ENCODE results near the gene PCNX3.

DNA sequence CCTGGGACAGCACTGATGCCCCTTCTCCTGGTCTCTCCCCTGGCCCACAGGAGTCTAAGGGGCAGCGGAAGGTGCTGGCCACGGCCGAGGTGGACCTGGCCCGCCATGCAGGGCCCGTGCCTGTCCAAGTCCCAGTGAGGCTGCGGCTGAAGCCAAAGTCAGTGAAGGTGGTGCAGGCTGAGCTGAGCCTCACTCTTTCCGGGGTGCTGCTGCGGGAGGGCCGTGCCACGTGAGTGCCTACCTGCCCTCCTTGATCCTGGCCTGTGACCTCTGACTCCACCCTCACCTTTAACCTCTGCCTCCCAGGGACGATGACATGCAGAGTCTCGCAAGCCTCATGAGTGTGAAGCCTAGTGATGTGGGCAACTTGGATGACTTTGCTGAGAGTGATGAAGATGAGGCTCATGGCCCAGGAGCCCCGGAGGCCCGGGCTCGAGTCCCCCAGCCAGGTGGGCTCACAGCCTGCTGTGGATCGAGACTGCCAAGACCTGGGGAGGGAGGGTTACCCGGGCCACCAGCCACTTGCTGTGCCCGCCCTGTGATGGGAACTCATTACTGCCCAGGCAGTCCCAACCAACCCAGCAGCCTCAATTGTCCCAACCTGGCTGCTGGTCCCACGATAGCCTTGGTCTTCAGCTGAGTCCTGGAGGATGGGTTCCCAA is 35.4 kb upstream of the PCNX3 start:
- TF ChIP-seq, protein P1, sequence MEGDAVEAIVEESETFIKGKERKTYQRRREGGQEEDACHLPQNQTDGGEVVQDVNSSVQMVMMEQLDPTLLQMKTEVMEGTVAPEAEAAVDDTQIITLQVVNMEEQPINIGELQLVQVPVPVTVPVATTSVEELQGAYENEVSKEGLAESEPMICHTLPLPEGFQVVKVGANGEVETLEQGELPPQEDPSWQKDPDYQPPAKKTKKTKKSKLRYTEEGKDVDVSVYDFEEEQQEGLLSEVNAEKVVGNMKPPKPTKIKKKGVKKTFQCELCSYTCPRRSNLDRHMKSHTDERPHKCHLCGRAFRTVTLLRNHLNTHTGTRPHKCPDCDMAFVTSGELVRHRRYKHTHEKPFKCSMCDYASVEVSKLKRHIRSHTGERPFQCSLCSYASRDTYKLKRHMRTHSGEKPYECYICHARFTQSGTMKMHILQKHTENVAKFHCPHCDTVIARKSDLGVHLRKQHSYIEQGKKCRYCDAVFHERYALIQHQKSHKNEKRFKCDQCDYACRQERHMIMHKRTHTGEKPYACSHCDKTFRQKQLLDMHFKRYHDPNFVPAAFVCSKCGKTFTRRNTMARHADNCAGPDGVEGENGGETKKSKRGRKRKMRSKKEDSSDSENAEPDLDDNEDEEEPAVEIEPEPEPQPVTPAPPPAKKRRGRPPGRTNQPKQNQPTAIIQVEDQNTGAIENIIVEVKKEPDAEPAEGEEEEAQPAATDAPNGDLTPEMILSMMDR (conservative IDR thresholded peaks at IDR 0.05 in 1 of 2, IDR thresholded peaks at IDR 0.05 in 1 of 2; ENCODE audit: low read depth in 1 of 2, low read length in 2 of 2) = no peak
- no peak for TF ChIP-seq EZH2 (IDR thresholded peaks at IDR 0.05; ENCODE audit: low read length, missing control alignments)
